Activated effector memory CD4-positive, alpha-beta T cell treated with anti-CD3 and anti-CD28 coated beads, Interleukin-2, amount 50 U/mL, for 16 hours (primary cell): ENCODE data around the gene DENND1A.
A peak's percentile ranks its signal among the peaks of the same experiment; 100 is the strongest.

ENCODE experiments used
- DNase-seq: peaks from one replicate; pipeline ENCODE4 v3.0.0-alpha.2; 2020

Gene DENND1A

DNA sequence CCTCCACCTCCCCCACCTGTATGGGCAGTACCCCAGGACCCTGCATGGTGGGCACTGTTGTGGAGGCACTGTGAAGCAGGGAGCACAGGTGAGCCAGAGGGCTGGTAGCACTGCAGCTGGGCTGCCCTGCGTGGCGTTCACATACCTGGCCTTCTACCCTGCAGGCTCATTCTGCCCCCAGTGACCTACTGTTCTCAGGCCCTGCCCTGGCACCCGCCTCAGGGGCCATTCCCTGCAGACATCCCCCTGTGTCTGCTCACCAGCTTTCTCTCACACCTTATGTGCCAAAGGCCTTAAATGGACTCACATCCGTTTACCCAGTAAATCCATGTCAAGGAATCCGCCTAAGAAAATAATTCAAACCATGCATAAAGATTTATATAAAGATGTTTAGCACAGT is 377.4 kb downstream of the DENND1A start:
- no peak for DNase-seq

GRCh38 chr9:123551734-123552133 is 378.2 kb downstream of the DENND1A start:
- DNase-seq = no peak

DNA sequence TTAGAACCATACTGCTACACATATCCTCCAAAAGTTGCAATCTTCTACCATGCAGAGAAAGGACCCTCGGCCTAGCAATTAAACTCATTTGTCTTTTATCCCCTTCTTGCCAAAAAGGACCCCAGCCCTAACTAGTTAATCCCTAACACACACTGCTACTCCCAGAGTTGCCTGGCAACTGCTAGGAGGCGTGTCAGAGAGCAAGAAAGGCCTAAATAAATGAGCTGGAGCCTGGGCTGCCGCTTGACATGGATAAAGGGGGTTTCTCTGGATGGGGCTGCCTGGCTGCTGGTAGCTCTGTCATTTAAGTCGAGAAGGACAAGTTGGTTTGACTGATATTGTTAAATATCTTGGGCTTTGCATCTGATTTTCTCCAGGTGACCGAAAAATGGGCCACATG is 379.1 kb downstream of the DENND1A start:
- DNase-seq = no peak

- no peak for DNase-seq
Measured at GRCh38 chr9:123550012-123550411, 379.9 kb downstream of the DENND1A start.

- peak; percentile 69 for DNase-seq
Measured at GRCh38 chr9:123548741-123549545, 381.0 kb downstream of the DENND1A start.

GRCh38 chr9:123544007-123544827 is 385.7 kb downstream of the DENND1A start:
- no peak for DNase-seq

- DNase-seq = no peak
Measured at GRCh38 chr9:123543492-123543891, 386.4 kb downstream of the DENND1A start.

- DNase-seq = no peak
Measured at GRCh38 chr9:123542435-123543225, 387.3 kb downstream of the DENND1A start.

- DNase-seq = no peak
Measured at GRCh38 chr9:123541411-123541810, 388.5 kb downstream of the DENND1A start.

DNA sequence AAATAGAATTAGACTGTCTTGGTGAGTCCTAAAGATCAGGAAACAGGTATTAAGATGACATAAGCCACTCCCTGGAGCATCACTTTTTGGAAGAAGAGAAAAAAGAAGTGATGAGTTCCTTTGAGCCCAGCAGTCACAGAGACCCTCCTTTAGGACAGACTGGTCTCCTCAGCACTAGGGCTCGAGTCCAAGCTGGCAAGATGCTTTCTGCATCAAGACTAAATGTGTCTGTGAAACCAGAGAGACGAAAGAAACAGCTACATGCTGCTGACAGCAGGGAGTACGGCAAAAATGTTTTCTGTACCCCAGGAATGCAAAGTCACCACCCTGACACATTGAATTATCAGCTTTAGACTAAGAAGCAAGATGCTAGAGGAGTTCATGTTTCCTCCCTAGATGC is 389.5 kb downstream of the DENND1A start:
- no peak for DNase-seq

DNA sequence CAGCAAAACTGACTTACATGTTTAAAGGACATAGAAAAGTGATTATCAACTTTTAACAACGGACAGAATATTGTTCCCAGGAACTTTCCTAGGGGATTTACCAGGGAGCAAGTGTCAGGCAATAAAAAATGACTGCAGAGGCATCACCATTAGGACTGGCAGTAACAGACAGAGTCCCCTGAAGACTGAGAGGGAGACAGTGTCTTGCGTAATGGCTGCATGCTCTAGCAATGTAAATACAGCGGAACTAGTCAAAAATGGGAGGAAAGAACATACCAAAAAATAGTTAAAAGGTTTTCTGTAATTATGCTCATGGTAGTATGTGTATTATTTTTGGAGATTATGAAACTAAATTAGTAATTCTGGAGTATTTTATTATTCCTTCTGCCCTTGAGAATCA is 392.1 kb downstream of the DENND1A start:
- no peak for DNase-seq

- DNase-seq = no peak
Measured at GRCh38 chr9:123536455-123536868, 393.5 kb downstream of the DENND1A start.

GRCh38 chr9:123534336-123534735 is 395.6 kb downstream of the DENND1A start:
- DNase-seq = no peak

DNA sequence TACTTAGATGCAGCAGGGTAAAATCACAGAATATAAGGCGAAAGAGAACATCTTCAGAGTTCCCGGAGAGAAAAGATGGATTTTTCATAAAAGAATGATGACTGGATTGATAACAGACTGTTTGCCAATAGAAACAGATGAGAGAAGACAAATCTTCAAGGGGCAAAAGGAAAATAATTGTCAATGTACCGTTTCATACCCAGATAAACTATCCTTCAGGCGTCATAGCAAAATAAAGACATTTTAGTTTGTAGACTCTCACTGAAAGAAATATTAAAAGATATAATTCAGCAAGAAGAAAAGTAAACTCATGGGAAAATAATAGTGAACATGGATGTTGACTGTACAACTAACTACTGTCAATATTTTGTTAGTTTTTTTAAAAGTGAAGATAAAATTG is 399.7 kb downstream of the DENND1A start:
- DNase-seq = no peak

DNA sequence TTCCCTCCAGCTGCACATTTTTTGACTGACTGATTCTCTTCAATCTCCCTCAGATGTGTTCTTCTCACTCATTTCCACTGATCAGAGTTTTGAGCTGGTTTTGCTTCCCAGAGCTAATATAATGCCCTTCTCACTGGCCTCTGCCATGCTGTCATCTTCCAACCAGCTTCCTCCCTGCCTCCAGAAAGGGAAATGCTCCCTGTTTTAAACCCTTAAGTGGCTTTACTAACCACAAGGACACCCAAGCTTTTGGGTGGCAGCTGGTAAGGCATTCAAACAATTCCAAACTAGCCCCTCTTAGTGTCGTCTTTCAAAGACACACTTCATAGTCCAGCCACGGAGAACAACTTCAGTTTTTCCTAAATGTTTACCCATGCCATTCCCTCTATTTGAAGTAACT is 401.4 kb downstream of the DENND1A start:
- no peak for DNase-seq

DNA sequence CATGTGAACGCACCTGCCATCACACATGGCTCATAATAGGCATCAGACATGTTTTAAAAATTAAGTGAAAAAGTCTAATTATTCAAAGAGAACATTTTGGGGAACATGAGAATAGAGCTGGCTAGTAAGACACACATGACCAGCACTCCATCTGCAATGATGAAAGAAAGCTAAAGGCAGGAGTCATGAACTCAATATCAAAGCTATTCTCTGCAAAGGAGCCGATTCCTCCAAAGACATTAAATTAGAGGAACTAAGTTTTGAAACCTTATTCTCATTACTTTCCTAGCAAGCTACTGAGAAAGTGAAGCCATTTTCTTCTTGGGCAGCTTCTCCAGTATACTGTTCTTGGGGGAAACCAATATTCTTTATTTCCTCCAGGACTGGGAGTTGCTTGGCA is 401.9 kb downstream of the DENND1A start:
- DNase-seq = no peak

GRCh38 chr9:123525957-123526356 is 404.0 kb downstream of the DENND1A start:
- no peak for DNase-seq

GRCh38 chr9:123525424-123525823 is 404.5 kb downstream of the DENND1A start:
- DNase-seq = no peak

- no peak for DNase-seq
Measured at GRCh38 chr9:123524866-123525265, 405.1 kb downstream of the DENND1A start.

- DNase-seq = no peak
Measured at GRCh38 chr9:123523845-123524244, 406.1 kb downstream of the DENND1A start.

- DNase-seq = no peak
Measured at GRCh38 chr9:123523001-123523400, 406.9 kb downstream of the DENND1A start.

DNA sequence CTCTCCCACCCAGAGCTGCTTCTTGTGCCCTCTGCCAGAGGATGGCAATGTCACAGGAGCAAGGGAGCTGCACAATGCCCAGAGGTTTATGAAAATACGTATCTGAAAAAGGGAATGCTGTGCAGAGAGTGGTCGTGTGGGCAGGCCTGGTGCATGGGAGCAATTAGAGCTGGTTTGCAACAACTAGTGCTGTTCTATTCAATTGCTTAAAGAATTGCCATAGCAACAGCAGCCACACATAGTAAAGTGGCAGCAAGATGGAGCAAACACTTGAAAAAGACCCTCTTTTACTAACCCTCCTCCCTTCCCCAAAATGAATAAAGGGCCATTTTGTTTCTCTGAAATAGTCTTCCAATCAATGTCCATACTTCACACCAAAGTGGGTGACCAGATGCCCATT is 407.7 kb downstream of the DENND1A start:
- DNase-seq = no peak

GRCh38 chr9:123518338-123518737 is 411.6 kb downstream of the DENND1A start:
- no peak for DNase-seq
